Astrocyte of the cerebellum (primary cell): ENCODE measurements around the gene AQP5.

Source experiments
- DNase-seq: peaks from one replicate; pipeline ENCODE4 v3.0.0-alpha.2; 2011; ENCODE audit warnings: low read depth
- H3K4me3 ChIP-seq: 2 replicates; pipeline ENCODE4 v1.5.1; 2011; ENCODE audit warnings: mild to moderate bottlenecking, low read depth, low read length, moderate library complexity
- CTCF ChIP-seq: IDR thresholded peaks from 2 replicates; pipeline ENCODE4 v1.5.1; 2012; ENCODE audit warnings: low read length, low read depth, moderate library complexity, mild to moderate bottlenecking; ENCODE audit errors: missing control alignments
- in situ Hi-C: cut with HindIII; loops from 2 replicates; pipeline ENCODE4 v1.10.0; 2017; ENCODE audit warnings: low sequenced_read_pairs

The AQP5 gene

GRCh38 chr12:49957570-49957967 lies 4.1 kb upstream of the AQP5 start:
- no peak for TF ChIP-seq CTCF
- in situ Hi-C loops: no loop called here

GRCh38 chr12:49959685-49960473 lies 1.8 kb upstream of the AQP5 start:
- no peak for DNase-seq
- no peak for TF ChIP-seq CTCF
- no peak overlapping the region for H3K4me3 ChIP-seq
- in situ Hi-C loops: no loop called here

More at GRCh38 chr12:49957570-49957967, 4.1 kb upstream of the AQP5 start:
- DNase-seq: no peak
- H3K4me3 ChIP-seq: no peak overlapping the region

DNA sequence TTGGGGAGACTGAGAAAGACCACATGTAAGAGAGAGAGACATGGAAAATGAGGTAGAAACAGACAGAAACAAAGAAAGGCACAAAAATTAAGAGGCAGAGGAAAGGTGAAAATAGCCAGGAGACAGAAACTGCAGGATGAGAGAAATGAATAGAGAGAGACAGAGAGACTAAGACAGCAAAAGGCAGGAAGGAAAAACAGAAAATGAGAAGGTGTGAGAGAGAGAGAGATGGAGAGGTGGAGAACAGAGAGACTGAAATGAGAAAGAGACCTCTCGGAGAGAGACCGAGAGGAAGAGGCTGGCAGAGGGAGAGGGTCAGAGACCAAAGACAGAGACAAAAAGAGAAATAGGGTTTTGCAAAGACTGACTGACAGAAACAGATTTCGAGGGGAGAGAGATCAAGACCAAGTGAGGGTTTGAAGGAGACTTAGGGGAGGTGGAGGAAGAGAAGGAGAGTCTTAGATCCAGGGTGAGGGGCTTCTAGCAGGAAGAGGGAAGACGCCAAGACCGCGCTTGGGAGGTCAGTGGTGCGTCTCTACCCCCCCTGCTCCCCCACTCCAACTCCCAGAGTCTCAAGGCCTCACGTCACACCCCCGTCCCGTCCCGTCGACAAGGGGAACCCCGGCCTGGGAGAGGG lies 1.1 kb upstream of the AQP5 start:
- H3K4me3 ChIP-seq: no peak overlapping the region
- in situ Hi-C loops: no loop called here
- TF ChIP-seq CTCF: no peak
- DNase-seq: no peak

GRCh38 chr12:49961993-49962764 lies 507 bp downstream of the AQP5 start:
- no peak for TF ChIP-seq CTCF

DNA sequence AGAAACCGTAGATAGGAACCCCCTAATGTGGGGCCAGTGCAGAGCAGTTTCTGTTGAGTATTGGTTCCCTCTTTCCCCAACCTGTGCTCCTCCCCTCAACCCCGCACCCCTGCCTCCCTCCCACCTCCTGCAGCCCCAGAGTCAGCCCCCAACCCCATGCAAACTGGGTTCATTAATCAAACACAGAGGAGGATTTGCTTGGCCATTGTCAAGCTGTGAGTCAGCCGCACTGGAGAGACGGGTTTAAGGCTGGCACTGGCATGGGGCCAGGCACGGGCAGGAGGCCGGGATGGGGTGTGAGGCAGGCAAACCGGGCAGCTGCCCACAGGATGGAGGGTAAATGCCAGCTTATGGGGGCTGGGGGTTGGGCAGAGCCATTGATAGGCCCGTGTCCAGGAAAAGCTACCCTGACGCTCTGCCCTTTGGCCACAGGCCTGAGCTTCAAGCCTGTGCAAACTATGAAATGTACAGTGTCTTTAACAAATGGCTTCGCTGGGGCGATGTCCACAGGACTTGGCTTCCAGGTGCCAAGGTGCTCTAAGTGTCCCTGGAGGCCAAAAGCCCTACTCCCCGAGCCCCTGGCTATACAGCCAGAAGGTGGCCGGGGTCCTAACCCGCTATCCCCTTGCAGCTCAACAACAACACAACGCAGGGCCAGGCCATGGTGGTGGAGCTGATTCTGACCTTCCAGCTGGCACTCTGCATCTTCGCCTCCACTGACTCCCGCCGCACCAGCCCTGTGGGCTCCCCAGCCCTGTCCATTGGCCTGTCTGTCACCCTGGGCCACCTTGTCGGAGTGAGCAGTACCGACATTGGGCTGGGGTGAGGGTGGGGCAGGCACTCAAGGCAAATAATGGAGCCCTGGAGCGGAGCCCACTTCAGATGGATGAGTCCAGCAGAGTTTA lies 1.4 kb downstream of the AQP5 start:
- DNase-seq: no peak
- TF ChIP-seq CTCF: no peak
- in situ Hi-C loops: no loop called here
- no peak overlapping the region for H3K4me3 ChIP-seq

More at GRCh38 chr12:49961993-49962764, 507 bp downstream of the AQP5 start:
- DNase-seq: no peak
- H3K4me3 ChIP-seq: no peak overlapping the region
- in situ Hi-C loops: no loop called here
